HG03045 (cell line): Measurements from ENCODE around the gene MSLN.

Source experiments
- ATAC-seq: cut with Tn5 transposase; IDR thresholded peaks from one replicate; pipeline ENCODE4 v1.9.1; 2021; ENCODE audit warnings: mild to moderate bottlenecking, moderate library complexity; ENCODE audit not compliant: unreplicated experiment

Gene MSLN

DNA sequence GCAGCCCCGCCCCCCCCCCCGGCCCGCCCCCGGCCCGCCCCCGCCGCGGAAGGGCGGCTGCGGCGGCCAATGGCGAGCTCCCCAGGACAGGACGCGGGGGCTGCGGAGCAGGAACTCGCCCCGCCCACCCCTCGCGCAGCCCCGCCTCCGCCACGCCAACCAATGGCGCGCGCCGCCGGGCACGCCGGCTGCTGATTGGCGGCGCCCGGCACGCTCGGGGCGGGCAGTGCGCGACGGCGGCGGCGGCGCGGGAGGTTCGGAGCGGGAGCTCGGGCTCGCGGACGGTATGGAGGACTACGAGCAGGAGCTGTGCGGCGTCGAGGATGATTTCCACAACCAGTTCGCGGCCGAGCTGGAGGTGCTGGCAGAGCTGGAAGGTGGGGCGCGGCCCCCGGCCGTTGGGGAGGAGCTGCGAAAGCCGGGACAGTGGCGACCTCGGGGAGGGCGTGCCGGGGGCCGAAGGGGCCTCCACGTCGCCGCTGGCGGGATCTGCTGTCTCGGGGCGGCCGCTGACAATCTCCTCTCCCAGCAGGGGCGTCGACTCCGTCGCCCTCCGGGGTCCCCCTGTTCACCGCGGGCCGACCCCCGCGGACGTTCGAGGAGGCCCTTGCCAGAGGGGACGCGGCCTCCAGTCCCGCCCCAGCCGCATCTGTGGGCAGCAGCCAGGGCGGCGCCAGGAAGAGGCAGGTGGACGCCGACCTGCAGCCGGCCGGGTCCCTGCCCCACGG lies 28.0 kb downstream of the MSLN start, which contains the start of gene CHTF18:
Gene CHTF18 (plus strand): TSS at position 222 of the 728 bp plus-strand sequence. CDS start 65 bp downstream, at position 287.
- peak; percentile 66 for ATAC-seq

DNA sequence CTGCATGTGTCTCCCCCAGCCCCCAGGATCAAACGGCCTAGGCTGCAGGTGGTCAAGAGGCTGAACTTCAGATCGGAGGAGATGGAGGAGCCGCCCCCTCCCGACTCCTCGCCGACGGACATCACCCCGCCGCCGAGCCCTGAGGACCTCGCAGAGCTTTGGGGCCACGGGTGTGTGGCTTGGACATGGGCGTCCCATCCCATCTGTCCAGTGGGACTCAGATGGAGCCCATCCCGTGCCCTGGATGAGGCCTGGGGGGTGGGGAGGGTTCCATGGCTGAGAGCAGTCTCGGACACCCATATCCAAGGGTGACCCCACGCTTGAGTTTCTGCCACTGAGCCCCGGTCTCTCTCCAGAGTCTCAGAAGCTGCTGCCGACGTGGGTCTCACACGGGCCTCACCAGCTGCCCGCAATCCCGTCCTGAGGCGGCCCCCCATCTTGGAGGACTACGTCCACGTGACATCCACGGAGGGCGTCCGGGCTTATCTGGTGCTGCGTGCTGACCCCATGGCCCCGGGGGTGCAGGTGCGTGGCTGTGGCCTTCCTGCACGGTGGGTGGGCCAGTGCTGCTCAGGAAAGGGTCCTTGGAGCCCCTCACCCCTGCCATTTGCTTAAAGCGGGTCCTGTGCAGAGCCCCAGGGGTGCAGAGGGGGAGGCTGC lies 28.8 kb downstream of the MSLN start:
- ATAC-seq, result no peak

DNA sequence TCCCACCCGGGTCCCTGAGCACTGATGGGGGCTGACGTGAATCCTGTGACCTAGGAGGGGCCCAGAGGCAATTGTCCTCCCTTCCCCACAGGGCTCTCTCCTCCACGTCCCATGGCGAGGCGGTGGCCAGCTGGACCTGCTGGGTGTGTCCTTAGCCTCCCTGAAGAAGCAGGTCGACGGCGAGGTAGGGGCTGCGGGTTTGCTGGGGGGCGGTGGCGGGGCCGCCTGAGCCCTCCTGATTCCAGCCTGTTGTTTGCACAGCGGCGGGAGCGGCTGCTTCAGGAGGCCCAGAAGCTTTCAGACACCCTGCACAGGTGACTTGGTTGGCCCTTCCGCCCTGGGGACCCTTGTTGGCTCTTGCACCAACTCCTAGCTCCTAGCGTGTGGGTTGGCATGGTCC lies 29.6 kb downstream of the MSLN start:
- ATAC-seq, result no peak

DNA sequence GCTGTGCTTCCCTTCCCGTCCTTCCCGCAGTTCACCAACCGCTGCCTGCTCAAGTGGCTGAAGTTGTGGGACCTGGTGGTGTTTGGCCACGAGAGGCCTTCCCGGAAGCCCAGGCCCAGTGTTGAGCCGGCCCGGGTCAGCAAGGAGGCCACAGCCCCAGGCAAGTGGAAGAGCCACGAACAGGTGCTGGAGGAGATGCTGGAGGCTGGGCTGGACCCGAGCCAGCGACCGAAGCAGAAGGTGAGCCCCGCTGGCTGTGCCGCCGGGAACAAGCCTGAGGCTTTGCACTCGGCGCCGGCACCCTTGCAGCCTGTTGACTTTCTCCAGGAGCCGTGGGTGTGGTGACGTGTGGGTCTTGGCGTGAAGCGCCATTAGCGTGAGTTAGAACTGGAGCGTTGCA lies 30.6 kb downstream of the MSLN start:
- no peak for ATAC-seq

DNA sequence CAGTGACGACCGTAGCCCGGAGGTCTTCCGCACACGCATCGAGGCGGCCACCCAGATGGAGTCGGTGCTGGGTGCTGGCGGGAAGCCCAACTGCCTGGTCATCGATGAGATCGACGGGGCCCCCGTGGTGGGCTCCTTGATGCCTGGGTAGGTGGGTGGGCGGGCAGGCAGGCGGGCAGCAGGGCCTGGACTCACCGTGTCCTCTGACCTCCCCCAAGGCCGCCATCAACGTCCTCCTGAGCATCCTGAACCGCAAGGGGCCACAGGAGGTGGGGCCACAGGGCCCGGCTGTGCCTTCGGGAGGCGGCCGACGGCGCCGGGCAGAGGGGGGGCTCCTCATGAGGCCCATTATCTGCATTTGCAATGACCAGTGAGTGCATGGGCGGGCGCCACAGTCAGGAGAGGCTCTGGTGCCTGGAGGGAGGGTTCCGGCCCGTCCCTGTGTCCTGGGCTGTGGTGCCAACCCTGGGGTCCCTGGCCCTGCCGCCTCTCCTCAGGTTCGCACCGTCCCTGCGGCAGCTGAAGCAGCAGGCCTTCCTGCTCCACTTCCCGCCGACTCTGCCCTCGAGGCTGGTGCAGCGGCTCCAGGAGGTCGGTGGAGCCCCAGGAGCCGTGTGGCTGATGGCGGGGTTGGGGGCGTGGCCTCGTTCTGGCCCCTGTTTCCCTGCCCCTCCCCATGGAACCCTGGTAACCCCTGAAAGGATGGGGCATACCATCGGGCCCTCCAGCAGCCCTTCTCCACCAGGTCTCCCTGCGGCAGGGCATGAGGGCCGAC lies 31.9 kb downstream of the MSLN start:
- ATAC-seq, result no peak

DNA sequence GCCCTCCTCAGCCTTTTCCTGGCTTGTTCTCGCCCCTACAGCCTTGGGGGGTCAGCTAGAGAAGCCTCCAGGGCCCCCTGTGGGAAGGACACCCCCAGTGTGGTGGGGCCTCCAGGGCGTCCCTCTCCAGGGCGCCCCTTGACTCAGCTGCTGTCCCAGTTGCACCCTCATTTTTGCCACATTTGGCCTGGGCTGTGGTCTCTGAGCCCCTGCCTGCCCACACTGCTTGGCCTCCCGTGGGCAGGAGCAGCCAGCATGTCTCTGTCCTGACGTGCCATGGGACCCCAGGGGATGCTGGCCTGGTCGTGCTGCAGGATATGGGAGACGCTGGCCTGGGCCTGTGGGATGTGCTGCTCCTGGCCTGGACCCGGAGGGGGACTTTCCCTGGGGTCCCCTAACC lies 32.9 kb downstream of the MSLN start:
- no peak for ATAC-seq

DNA sequence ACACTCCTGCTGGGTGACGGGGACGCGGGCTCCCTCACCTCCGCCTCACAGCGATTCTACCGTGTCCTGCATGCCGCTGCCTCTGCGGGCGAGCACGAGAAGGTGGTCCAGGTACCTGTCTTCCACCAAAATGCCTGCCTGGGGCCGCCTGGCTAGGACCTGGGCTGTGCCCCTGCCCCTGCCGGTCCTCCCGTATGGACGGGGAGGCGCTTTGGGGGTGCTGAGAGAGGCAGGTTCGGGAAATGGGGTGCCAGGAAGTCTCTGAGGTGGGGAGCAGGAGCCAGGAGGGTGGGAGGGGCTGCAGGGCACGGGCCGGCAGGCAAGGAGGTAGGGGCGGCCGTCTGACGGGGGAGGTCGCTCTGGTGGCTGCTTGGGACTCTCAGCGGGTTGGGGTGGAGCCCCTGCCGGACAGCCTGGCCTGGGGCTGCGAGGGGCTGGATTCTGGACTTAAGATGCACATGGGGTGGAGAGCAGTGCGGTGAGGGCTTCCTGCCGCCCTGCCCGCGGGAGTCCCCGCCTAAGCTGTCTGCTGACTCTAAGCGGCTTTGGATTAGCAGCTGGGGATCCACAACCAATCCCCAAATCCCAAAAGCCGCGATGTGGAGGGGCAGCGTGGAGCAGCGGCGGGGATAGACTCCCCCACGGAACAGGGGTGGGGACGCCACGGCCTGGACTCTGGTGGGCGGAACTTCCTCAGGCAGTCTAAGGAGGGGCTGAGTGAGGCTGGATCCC lies 33.7 kb downstream of the MSLN start:
- no peak for ATAC-seq

DNA sequence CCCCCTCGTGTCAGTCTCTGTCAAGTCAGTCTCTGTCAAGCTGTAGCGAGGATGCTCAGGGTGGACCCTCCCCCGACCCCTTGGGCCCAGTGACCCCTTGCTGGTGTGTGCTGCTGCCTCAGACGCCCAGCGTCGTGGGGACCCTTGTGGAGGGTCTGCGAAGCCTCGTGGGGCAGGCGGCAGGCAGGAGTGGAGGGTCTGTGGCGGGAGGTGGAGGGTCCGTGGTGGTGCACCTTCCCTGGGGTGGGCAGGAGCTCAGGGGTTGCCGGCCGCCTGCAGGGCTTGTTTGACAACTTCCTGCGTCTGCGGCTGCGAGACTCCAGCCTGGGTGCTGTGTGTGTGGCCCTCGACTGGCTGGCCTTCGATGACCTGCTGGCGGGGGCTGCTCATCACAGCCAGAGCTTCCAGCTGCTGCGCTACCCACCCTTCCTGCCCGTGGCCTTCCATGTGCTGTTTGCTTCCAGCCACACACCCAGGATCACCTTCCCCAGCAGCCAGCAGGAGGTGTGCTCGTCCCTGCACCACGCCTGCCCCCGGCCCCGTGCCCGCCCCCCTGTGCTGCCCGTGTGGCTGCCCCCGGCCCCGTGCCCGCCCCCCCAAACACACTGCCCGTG lies 34.4 kb downstream of the MSLN start:
- no peak for ATAC-seq

DNA sequence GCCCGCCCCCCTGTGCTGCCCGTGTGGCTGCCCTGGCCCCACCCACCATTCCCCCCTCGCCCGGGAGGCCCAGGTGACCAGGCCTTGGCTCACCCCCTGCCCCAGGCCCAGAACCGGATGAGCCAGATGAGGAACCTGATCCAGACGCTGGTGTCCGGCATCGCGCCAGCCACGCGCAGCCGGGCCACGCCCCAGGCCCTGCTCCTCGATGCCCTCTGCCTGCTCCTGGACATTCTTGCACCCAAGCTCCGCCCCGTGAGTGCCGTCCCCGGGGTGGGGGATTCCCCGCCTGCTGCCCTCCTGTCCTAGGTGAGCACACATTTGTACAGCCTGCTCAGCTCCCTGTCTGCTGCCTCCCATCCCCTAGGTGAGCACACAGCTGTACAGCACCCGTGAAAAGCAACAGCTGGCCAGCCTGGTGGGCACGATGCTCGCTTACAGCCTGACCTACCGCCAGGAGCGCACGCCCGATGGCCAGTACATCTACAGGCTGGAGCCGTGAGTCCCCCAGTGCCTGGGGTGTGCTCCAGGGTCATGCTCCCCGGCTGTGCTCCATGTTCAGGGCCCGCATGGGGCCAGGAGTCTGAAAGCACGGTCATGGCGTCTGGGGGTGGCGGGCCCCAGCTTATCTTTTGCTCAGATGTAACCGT lies 35.2 kb downstream of the MSLN start:
- ATAC-seq, result no peak

DNA sequence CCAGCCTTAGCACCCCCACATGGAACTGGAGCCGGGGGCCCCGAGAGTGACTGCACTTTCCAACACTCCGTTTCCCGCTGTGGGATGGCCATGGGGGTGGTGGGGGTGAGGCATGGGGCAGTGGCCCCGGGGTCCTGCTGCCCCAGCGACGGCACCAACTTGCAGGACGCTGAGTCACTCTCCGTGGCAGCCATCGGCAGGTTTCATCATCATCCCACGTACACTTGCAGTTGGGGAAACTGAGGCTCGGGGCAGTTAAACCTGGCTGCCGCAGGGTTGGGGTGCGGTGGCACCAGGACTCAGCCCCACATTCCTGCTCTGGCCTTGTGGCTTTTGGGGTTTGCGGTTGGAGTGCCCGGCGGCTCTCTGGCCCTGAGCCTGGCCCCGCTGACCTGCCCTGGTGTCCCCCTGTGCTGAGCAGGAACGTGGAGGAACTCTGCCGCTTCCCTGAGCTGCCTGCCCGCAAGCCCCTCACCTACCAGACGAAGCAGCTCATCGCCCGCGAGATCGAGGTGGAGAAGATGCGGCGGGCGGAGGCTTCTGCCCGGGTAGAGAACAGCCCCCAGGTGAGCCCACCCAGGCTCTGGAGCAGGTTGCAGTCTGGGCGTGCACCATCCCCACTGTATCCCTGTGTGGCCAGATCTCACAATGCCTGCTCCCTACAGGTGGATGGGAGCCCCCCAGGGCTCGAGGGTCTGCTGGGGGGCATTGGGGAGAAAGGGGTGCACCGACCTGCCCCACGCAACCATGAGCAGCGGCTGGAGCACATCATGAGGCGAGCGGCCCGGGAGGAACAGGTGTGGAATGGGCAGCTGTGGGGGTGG lies 36.0 kb downstream of the MSLN start:
- no peak for ATAC-seq

DNA sequence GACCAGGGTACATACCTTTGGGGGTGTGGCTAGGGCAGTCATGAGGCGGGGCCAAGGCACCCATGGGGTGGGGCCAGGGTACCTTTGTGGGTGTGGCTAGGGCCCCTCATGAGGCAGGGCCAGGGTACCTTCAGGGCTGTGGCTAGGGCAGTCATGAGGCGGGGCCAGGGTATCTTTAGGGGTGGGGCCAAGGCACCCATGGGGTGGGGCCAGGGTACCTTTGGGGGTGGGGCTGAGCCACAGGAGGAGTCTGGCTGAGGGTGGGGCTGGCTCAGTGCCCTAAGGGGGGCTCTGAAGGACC lies 36.5 kb downstream of the MSLN start:
- ATAC-seq, result no peak

DNA sequence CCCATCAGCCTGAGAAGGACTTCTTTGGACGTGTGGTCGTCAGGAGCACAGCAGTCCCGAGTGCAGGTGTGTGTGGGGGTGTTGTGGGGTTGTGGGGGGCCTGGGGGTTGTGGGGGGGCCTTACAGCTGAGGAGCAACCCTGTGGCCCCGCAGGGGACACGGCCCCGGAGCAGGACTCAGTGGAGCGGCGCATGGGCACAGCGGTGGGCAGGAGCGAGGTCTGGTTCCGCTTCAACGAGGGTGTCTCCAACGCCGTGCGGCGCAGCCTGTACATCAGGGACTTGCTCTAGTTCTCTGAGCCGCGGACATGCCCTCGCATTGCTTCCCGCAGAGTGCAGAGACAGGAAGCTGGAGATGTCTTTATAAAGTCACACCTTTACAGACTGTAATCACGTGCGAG lies 37.2 kb downstream of the MSLN start:
- no peak for ATAC-seq

DNA sequence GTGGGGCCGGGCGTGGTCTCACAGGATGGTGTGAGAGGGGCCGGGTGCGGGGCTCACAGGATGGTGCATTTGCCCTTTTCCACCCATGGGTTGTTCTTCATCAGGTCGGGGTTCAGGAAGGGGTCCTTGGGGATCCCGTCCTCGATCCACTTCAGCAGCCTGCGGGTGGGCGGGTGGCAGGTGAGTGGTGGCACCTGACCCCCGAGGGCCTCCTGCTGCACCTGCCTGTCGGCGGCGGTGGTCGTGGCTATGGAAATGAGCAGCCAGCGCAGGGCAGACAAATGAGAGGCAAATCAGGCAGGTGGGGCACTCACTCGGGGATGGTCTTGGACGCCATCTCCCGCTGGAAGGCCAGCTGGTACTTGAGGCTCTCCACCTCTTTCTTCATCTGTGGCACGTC lies 38.1 kb downstream of the MSLN start:
- ATAC-seq, result no peak

DNA sequence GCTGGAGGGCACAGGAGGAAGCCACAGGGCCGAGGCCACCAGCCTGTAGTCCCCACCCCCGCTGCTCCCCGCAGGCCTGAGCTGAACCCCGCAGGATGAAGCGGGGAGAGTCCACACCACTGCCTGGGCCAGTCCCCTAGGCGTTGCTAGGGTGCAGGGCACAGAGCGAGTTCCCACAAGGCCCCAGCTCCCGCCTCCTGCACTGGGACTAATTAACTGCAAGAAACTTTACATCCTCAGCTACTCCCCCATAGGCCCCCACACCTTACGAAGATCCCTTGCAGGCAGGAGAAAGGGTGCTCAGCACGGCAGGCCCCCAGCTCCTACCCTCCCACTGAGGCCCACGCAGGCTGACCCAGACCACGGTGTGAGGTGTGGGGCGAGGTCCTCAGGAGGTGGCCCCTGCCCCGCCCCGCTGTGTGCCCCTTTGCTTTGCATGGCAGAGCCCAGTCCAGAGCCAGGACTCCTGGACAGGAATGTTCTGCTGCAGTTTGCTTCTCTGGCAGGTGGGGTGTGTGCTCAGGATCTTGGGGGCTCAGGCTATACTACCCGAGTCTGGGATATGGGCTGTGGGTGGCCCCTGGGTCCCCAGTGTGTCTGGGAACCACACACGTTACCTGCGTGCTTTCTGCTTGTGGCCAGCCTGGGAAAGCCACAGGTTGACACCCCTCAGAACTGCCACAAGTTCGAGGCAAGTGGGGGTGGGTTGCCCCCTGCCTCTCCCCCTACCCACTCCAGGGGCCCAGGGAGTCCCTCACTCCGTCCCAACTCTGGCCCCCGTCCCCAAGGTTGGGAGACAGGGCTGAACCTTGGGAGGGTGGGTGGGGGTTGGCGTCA lies 38.8 kb downstream of the MSLN start:
- no peak for ATAC-seq

DNA sequence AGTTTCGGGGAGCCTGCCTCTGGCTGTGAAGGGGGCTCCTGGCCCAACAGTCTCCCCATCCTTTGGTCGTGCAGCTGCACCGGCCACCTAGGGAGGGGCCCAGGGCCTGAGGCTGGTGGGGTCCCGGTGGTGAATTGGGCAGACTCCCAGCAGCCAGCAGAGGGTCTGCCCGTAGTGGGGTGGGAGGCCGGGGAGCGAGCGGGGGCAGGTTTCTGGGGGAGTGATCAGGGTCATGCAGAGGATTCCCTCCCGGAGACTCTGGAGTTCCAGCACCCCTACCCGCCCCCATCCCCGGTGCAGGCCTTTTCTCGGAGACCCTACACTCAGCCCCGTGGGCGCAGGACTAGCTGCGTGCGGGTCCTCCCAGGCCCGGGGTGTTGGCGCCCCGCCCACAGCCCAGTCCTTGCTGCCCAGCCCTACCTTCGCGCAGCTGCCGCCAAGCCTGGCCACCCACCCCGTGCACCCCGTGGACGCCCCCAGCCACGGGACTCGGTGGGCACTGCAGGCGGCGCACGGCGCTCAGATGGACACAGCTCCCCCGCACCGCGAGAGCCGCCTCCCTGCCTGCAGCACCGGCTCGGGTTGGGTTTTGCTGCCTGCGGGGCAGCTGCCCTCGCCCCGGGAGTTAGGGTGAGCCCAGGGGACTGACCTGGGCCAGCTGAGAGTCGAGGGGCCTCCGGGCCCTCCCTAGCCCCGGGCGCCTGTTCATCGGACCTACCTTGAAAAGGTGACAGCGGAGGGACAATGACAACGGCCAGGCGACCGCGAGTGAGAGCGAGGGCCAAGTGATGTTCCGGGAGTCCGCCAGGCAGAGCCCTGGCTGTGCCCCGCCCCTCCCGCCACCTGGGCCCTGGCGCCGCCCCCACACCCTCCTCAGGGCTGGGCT lies 39.7 kb downstream of the MSLN start, which contains the start of gene GNG13:
Gene GNG13 (minus strand): TSS at position 787 of the 886 bp plus-strand sequence. CDS start 1,657 bp downstream, outside the sequence.
- ATAC-seq, result no peak

DNA sequence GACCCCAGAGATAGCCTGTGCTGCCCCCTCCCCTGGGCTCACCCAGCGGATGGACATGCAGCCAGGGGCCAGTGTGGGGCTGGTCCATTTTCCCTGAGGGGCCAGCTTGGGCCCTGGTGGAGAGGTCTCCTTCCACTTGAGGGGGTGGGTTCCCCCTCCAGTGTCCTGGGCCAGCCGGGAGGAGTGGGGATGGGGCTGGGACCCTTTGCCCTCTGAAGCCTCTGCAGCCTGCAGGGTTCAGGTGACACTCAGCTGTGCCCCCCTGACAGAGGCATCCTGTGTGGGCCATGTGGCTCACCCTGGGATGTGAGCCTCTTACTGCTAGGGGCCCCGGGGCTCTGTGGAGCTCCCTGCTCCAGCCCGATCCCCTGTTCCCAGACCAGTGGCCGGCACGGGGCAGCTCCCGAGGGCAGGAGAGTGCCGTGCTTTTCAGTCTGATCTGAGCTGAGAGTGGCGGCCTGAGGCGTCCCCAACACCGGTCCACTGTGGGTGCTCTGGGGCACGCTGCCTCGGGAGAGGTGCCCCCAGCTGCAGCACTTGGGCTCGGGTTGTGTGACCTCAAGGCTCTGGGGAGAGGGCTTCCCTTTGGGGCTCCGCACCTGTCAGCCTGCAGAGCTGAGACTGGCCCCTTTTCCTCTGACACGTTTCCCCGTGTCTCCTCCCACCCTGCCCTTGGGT lies 40.4 kb downstream of the MSLN start:
- no peak for ATAC-seq
